Measurements from ENCODE around the gene NKD1.

NKD1 gene

GRCh38 chr16:50555269-50555875, 7.2 kb downstream of the NKD1 start:
- Histone ChIP-seq H3K9me2 (replicated peaks; ENCODE audit: insufficient read depth, low read length) (no peaks in the 10 kb centered on the region), H3K79me2 (ENCODE audit: low read length) (no peaks in the 10 kb centered on the region), H3K27ac (ENCODE audit: low read length) (no peak overlapping the region), H3K9ac (ENCODE audit: low read length) (no peak overlapping the region), H2AFZ (ENCODE audit: low read length) (no peak overlapping the region), H3F3A (ENCODE audit: insufficient read depth, low read length) (no peaks in the 10 kb centered on the region), H3K27me3 (replicated peaks; ENCODE audit: insufficient read depth, low read length) (no peaks in the 10 kb centered on the region), H3K4me1 (ENCODE audit: low read length) (no peaks in the 10 kb centered on the region), H4K20me1 (ENCODE audit: insufficient read depth, low read length) (no peaks in the 10 kb centered on the region), H3K36me3 (replicated peaks; ENCODE audit: insufficient read depth, low read length) (no peaks in the 10 kb centered on the region), H3K9me3 (replicated peaks; ENCODE audit: insufficient read depth, low read length) (no peaks in the 10 kb centered on the region), H3K4me2 (ENCODE audit: low read depth, low read length) (no peak overlapping the region), H3K4me3 (ENCODE audit: low read length) (no peak overlapping the region)
- no peak for DNase-seq
- no peak for TF ChIP-seq CTCF (IDR thresholded peaks at IDR 0.05; ENCODE audit: low read length)
- no peak for TF ChIP-seq EZH2 (optimal IDR thresholded peaks at IDR 0.05; ENCODE audit: low read depth, low read length)
- no peak for TF ChIP-seq EZH2phosphoT487 (IDR thresholded peaks at IDR 0.05; ENCODE audit: low read length)

- H3K27me3 ChIP-seq (replicated peaks; ENCODE audit: insufficient read depth, low read length): no peaks in the 10 kb centered on the region
- H3K9ac ChIP-seq (ENCODE audit: low read length): no peak overlapping the region
- H3K79me2 ChIP-seq (ENCODE audit: low read length): no peaks in the 10 kb centered on the region
- no peaks in the 10 kb centered on the region for H3F3A ChIP-seq (ENCODE audit: insufficient read depth, low read length)
- no peak for DNase-seq
- no peak overlapping the region for H3K4me3 ChIP-seq (ENCODE audit: low read length)
- H3K4me2 ChIP-seq (ENCODE audit: low read depth, low read length): no peak overlapping the region
- no peaks in the 10 kb centered on the region for H3K9me3 ChIP-seq (replicated peaks; ENCODE audit: insufficient read depth, low read length)
- no peaks in the 10 kb centered on the region for H4K20me1 ChIP-seq (ENCODE audit: insufficient read depth, low read length)
- H3K4me1 ChIP-seq (ENCODE audit: low read length): no peaks in the 10 kb centered on the region
- no peaks in the 10 kb centered on the region for H3K36me3 ChIP-seq (replicated peaks; ENCODE audit: insufficient read depth, low read length)
- H2AFZ ChIP-seq (ENCODE audit: low read length): no peak overlapping the region
- TF ChIP-seq EZH2 (optimal IDR thresholded peaks at IDR 0.05; ENCODE audit: low read depth, low read length): no peak
- no peak for TF ChIP-seq CTCF (IDR thresholded peaks at IDR 0.05; ENCODE audit: low read length)
- no peak for TF ChIP-seq EZH2phosphoT487 (IDR thresholded peaks at IDR 0.05; ENCODE audit: low read length)
- H3K9me2 ChIP-seq (replicated peaks; ENCODE audit: insufficient read depth, low read length): no peaks in the 10 kb centered on the region
- H3K27ac ChIP-seq (ENCODE audit: low read length): no peak overlapping the region
These were observed 7.9 kb downstream of the NKD1 start for GRCh38 chr16:50555952-50556673.

- DNase-seq: no peak
- no peak overlapping the region for H3K4me2 ChIP-seq (ENCODE audit: low read depth, low read length)
- no peaks in the 10 kb centered on the region for H3K9me3 ChIP-seq (replicated peaks; ENCODE audit: insufficient read depth, low read length)
- no peaks in the 10 kb centered on the region for H4K20me1 ChIP-seq (ENCODE audit: insufficient read depth, low read length)
- H3K27ac ChIP-seq (ENCODE audit: low read length): no peak overlapping the region
- no peaks in the 10 kb centered on the region for H3K4me1 ChIP-seq (ENCODE audit: low read length)
- no peak overlapping the region for H3K4me3 ChIP-seq (ENCODE audit: low read length)
- H3K36me3 ChIP-seq (replicated peaks; ENCODE audit: insufficient read depth, low read length): no peaks in the 10 kb centered on the region
- no peaks in the 10 kb centered on the region for H3K9me2 ChIP-seq (replicated peaks; ENCODE audit: insufficient read depth, low read length)
- H3K79me2 ChIP-seq (ENCODE audit: low read length): no peaks in the 10 kb centered on the region
- H3K9ac ChIP-seq (ENCODE audit: low read length): no peak overlapping the region
- no peak overlapping the region for H2AFZ ChIP-seq (ENCODE audit: low read length)
- no peak for TF ChIP-seq CTCF (IDR thresholded peaks at IDR 0.05; ENCODE audit: low read length)
- no peaks in the 10 kb centered on the region for H3F3A ChIP-seq (ENCODE audit: insufficient read depth, low read length)
- H3K27me3 ChIP-seq (replicated peaks; ENCODE audit: insufficient read depth, low read length): no peaks in the 10 kb centered on the region
These were observed 8.8 kb downstream of the NKD1 start for GRCh38 chr16:50557046-50557445.

Measured in MM.1S (cell line).